Adipocyte (in vitro differentiated cells): ENCODE measurements around the gene ARHGEF17.

Experiments used
- DNase-seq: peaks from one replicate; pipeline ENCODE4 v3.0.0-alpha.2; 2015; ENCODE audit warnings: low read depth
- H3K27me3 ChIP-seq: replicated peaks from 2 replicates; pipeline ENCODE4 v1.7.0; 2013; ENCODE audit warnings: mild to moderate bottlenecking, low read length, moderate library complexity; ENCODE audit not compliant: control insufficient read depth, insufficient read depth
- H3K36me3 ChIP-seq: 2 replicates; pipeline ENCODE4 v1.7.0; 2013; ENCODE audit warnings: low read length, mild to moderate bottlenecking, moderate library complexity; ENCODE audit not compliant: control insufficient read depth, insufficient read depth, severe bottlenecking
- H3K4me1 ChIP-seq: 2 replicates; pipeline ENCODE4 v1.7.0; 2013; ENCODE audit warnings: mild to moderate bottlenecking, low read length, moderate library complexity; ENCODE audit not compliant: control insufficient read depth, insufficient read depth
- H3K4me3 ChIP-seq: 2 replicates; pipeline ENCODE4 v1.7.0; 2013; ENCODE audit warnings: mild to moderate bottlenecking, low read length, moderate library complexity
- H3K9ac ChIP-seq: 2 replicates; pipeline ENCODE4 v1.7.0; 2013; ENCODE audit warnings: mild to moderate bottlenecking, low read length, moderate library complexity
- H3K9me3 ChIP-seq: 2 replicates; pipeline ENCODE4 v1.7.0; 2013; ENCODE audit warnings: mild to moderate bottlenecking, low read length, moderate library complexity; ENCODE audit not compliant: control insufficient read depth

ARHGEF17 gene

DNA sequence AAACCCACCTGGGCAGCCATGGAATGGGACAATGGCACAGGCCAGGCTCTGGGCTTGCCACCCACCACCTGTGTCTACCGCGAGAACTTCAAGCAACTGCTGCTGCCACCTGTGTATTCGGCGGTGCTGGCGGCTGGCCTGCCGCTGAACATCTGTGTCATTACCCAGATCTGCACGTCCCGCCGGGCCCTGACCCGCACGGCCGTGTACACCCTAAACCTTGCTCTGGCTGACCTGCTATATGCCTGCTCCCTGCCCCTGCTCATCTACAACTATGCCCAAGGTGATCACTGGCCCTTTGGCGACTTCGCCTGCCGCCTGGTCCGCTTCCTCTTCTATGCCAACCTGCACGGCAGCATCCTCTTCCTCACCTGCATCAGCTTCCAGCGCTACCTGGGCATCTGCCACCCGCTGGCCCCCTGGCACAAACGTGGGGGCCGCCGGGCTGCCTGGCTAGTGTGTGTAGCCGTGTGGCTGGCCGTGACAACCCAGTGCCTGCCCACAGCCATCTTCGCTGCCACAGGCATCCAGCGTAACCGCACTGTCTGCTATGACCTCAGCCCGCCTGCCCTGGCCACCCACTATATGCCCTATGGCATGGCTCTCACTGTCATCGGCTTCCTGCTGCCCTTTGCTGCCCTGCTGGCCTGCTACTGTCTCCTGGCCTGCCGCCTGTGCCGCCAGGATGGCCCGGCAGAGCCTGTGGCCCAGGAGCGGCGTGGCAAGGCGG lies 11.4 kb upstream of the ARHGEF17 start:
- Histone ChIP-seq H3K4me1 (peaks cover 14% of the 10 kb centered on the region), H3K27me3 (no peaks in the 10 kb centered on the region), H3K4me3 (no peak overlapping the region), H3K9ac (no peak overlapping the region), H3K9me3 (no peaks in the 10 kb centered on the region), H3K36me3 (no peaks in the 10 kb centered on the region)
- DNase-seq: no peak

GRCh38 chr11:73297231-73297590 lies 10.9 kb upstream of the ARHGEF17 start:
- Histone ChIP-seq H3K27me3 (no peaks in the 10 kb centered on the region), H3K4me1 (peaks cover 14% of the 10 kb centered on the region), H3K9ac (no peak overlapping the region), H3K9me3 (no peaks in the 10 kb centered on the region), H3K36me3 (no peaks in the 10 kb centered on the region), H3K4me3 (no peak overlapping the region)
- DNase-seq: no peak

GRCh38 chr11:73297702-73298101 lies 10.4 kb upstream of the ARHGEF17 start:
- H3K36me3 ChIP-seq: no peaks in the 10 kb centered on the region
- DNase-seq: no peak
- H3K9me3 ChIP-seq: no peaks in the 10 kb centered on the region
- no peak overlapping the region for H3K4me3 ChIP-seq
- H3K4me1 ChIP-seq: peaks cover 14% of the 10 kb centered on the region
- H3K27me3 ChIP-seq: no peaks in the 10 kb centered on the region
- H3K9ac ChIP-seq: no peak overlapping the region

GRCh38 chr11:73298233-73298632 lies 9.8 kb upstream of the ARHGEF17 start:
- no peak for DNase-seq
- Histone ChIP-seq H3K36me3 (no peaks in the 10 kb centered on the region), H3K9ac (no peak overlapping the region), H3K27me3 (no peaks in the 10 kb centered on the region), H3K9me3 (no peaks in the 10 kb centered on the region), H3K4me3 (no peak overlapping the region), H3K4me1 (peaks cover 14% of the 10 kb centered on the region)

DNA sequence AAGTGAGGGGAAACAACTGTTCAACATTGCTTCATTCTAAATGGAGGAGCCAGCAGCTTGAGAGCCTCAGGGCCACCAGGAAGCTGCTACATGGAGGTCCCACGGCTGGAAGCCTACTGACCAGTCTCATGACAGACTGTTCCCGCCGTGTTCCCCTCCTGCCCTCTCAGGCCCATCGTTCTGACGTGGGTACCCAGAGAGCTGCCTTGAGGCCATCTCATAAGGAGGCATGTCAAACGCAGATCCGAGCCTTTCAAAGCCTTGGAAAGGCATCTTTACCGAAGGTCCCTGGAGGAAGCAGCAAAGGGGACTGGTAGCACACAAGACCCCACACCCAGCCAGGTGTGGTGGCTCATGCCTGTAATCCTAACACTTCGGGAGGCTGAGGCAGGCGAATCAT lies 8.3 kb upstream of the ARHGEF17 start:
- Histone ChIP-seq H3K9me3 (no peaks in the 10 kb centered on the region), H3K36me3 (no peaks in the 10 kb centered on the region), H3K4me1 (peaks cover 14% of the 10 kb centered on the region), H3K9ac (no peak overlapping the region), H3K4me3 (no peak overlapping the region), H3K27me3 (no peaks in the 10 kb centered on the region)
- no peak for DNase-seq

DNA sequence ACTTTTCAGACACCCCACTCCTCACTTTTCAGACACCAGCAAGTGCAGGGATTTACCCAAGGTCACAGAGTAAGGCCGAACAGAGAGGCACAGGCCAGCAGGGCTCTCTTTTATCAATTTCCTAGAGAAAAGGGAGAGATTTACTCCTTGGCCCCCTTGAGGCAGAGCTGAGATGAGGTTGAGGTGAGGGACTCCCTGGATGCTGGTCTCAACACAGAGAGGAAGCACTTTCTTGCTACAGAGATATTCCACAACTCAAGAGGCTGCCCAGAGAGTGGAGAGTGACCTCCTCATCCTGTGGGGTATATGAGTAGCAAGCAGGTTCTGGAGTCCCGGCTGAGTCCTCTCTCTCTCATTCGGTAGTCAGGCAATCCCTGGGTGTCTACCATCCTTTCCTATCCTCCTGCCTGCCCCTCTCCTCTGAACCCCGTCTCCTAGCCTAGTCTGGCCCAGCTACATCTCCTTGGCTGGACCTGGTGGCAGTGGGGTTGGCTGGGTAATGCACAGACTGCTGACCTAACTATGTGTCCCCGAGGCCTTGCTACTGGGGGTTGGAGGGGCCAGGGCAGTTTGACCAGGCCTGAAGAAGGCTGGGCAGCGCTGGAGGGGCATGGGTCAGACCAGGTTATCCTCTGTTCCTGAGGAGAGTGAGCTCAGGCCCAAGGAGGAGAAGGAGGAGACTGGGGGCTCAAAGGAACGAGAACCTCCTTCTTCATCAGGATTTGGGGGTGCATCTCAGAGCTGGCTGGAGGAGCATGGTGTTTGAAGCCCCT lies 1.8 kb upstream of the ARHGEF17 start:
- peaks cover 5% of the 10 kb centered on the region for H3K36me3 ChIP-seq
- no peak for DNase-seq
- peak overlapping the region; percentile 84 for H3K9ac ChIP-seq
- H3K27me3 ChIP-seq: no peaks in the 10 kb centered on the region
- H3K4me1 ChIP-seq: peaks cover 25% of the 10 kb centered on the region
- no peak overlapping the region for H3K4me3 ChIP-seq
- no peaks in the 10 kb centered on the region for H3K9me3 ChIP-seq

- H3K27me3 ChIP-seq: no peaks in the 10 kb centered on the region
- no peak for DNase-seq
- peak overlapping the region; percentile 75 for H3K4me3 ChIP-seq
- peak overlapping the region; percentile 84 for H3K9ac ChIP-seq
- peaks cover 5% of the 10 kb centered on the region for H3K36me3 ChIP-seq
- H3K9me3 ChIP-seq: no peaks in the 10 kb centered on the region
- H3K4me1 ChIP-seq: peaks cover 32% of the 10 kb centered on the region
Measured at GRCh38 chr11:73306977-73307322, 1.1 kb upstream of the ARHGEF17 start.

DNA sequence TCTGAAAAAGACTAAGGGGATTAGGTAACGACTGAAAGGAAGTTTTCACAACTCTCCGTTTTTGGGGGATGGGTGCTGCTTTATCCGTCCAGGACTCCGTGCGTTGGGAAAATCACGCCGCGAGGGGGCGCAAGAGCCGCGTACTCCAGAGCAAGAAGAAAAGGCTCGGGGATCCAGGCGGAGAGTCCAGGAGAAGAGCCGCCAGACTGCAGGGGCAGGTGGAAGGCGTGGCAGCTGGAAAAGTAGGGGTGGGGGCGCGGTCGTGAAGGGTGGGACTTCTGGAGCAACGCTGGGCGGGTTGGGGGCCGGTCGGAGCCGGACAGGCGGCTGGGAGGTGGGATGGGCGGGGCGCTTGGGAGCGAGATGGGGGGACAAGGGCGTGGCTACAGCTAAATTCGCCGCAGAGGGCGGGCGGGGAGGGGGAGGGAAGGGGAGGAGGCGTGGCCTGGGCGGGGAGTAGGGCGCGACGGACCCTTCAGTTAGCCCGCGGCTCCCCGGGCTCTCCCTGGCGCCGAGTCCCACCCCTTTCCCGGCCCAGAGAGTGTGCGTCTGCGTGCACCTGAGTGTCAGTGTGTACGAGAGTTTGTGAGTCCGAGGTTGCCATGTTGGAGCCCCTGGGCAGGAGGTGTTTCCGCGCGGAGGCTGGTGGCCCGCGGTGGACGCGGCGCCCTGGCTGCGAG lies 613 bp upstream of the ARHGEF17 start:
- Histone ChIP-seq H3K36me3 (peaks cover 5% of the 10 kb centered on the region), H3K4me1 (peaks cover 36% of the 10 kb centered on the region), H3K4me3 (peak overlapping the region; percentile 94), H3K27me3 (no peaks in the 10 kb centered on the region), H3K9me3 (no peaks in the 10 kb centered on the region), H3K9ac (peak overlapping the region; percentile 99)
- peak; percentile 99 for DNase-seq

GRCh38 chr11:73308961-73309919 lies 1.2 kb downstream of the ARHGEF17 start:
- peaks cover 5% of the 10 kb centered on the region for H3K36me3 ChIP-seq
- H3K9me3 ChIP-seq: no peaks in the 10 kb centered on the region
- peak; percentile 99 for DNase-seq
- H3K4me3 ChIP-seq: peak overlapping the region; percentile 94
- H3K4me1 ChIP-seq: peaks cover 54% of the 10 kb centered on the region
- H3K27me3 ChIP-seq: no peaks in the 10 kb centered on the region
- peak overlapping the region; percentile 99 for H3K9ac ChIP-seq

- no peak for DNase-seq
- H3K36me3 ChIP-seq: peaks cover 5% of the 10 kb centered on the region
- H3K4me3 ChIP-seq: peak overlapping the region; percentile 94
- peaks cover 62% of the 10 kb centered on the region for H3K4me1 ChIP-seq
- no peaks in the 10 kb centered on the region for H3K27me3 ChIP-seq
- H3K9me3 ChIP-seq: no peaks in the 10 kb centered on the region
- peak overlapping the region; percentile 99 for H3K9ac ChIP-seq
Measured at GRCh38 chr11:73310076-73310475, 2.0 kb downstream of the ARHGEF17 start.
